GM23338 (cell line): ENCODE data around the gene AGTRAP. TPM values are rescaled to one million over a fixed set of nuclear protein-coding genes. Genes with fewer than 3 reads are reported as not detected.

Experiments
- ATAC-seq: fragments of 200-7000 bp; cut with Tn5 transposase; 3 replicates; pipeline ENCODE4 v1.9.1; 2020
- DNase-seq: peaks from one replicate; pipeline ENCODE4 v3.0.0-alpha.2; 2015; ENCODE audit warnings: low spot score
- H2AFZ ChIP-seq: fragments of 200-600 bp; sonication (generic); 2 replicates; pipeline ENCODE4 v1.8.0; 2016; ENCODE audit warnings: antibody characterized with exemption, mild to moderate bottlenecking, moderate library complexity
- H3F3A ChIP-seq: fragments of 200-600 bp; sonication (generic); replicated peaks from 2 replicates; pipeline ENCODE4 v1.8.0; 2017; ENCODE audit warnings: antibody characterized with exemption, mixed run types, low read depth
- H3K27ac ChIP-seq: fragments of 200-600 bp; sonication (generic); 2 replicates; pipeline ENCODE4 v1.6.1; 2016; ENCODE audit warnings: low read depth
- H3K27me3 ChIP-seq: fragments of 200-600 bp; sonication (generic); 2 replicates; pipeline ENCODE4 v1.8.0; 2016; ENCODE audit warnings: mild to moderate bottlenecking, mixed run types, moderate library complexity; ENCODE audit not compliant: insufficient read depth
- H3K36me3 ChIP-seq: fragments of 200-600 bp; sonication (generic); 2 replicates; pipeline ENCODE4 v1.8.0; 2016; ENCODE audit warnings: mild to moderate bottlenecking; ENCODE audit not compliant: insufficient read depth
- H3K4me1 ChIP-seq: fragments of 200-600 bp; sonication (generic); 2 replicates; pipeline ENCODE4 v1.8.0; 2016; ENCODE audit warnings: mild to moderate bottlenecking, moderate library complexity; ENCODE audit not compliant: insufficient read depth
- H3K4me2 ChIP-seq: fragments of 200-600 bp; sonication (generic); 2 replicates; pipeline ENCODE4 v1.7.1; 2017; ENCODE audit warnings: mixed run types
- H3K4me3 ChIP-seq: fragments of 200-600 bp; sonication (generic); 2 replicates; pipeline ENCODE4 v1.6.1; 2016; ENCODE audit warnings: mixed run types
- H3K79me2 ChIP-seq: fragments of 200-600 bp; sonication (generic); replicated peaks from 2 replicates; pipeline ENCODE4 v1.8.0; 2017; ENCODE audit warnings: mild to moderate bottlenecking; ENCODE audit not compliant: insufficient read depth
- H3K9me2 ChIP-seq: fragments of 200-600 bp; sonication (generic); 2 replicates; pipeline ENCODE4 v1.8.0; 2017; ENCODE audit not compliant: insufficient read depth
- H4K20me1 ChIP-seq: fragments of 200-600 bp; sonication (generic); replicated peaks from 2 replicates; pipeline ENCODE4 v1.8.0; 2017; ENCODE audit warnings: mild to moderate bottlenecking; ENCODE audit not compliant: insufficient read depth
- H3K27ac Mint-ChIP-seq: 2 replicates; pipeline ENCODE4 v1.8.0; 2020; ENCODE audit warnings: inconsistent platforms, mild to moderate bottlenecking, moderate library complexity, mixed read lengths
- H3K27me3 Mint-ChIP-seq: 3 replicates; pipeline ENCODE4 v1.8.0; 2022; ENCODE audit warnings: low read depth, mild to moderate bottlenecking, moderate library complexity, mixed read lengths, inconsistent platforms; ENCODE audit not compliant: insufficient read depth, poor library complexity
- H3K36me3 Mint-ChIP-seq: 3 replicates; pipeline ENCODE4 v1.8.0; 2021; ENCODE audit warnings: low read depth, mild to moderate bottlenecking, inconsistent platforms, moderate library complexity, mixed read lengths
- H3K4me1 Mint-ChIP-seq: 3 replicates; pipeline ENCODE4 v1.8.0; 2020; ENCODE audit warnings: mild to moderate bottlenecking, inconsistent platforms, mixed read lengths
- H3K4me3 Mint-ChIP-seq: 3 replicates; pipeline ENCODE4 v1.8.0; 2021; ENCODE audit warnings: moderate library complexity, mild to moderate bottlenecking, inconsistent platforms, mixed read lengths
- H3K9me3 Mint-ChIP-seq: 3 replicates; pipeline ENCODE4 v1.8.0; 2020; ENCODE audit warnings: moderate library complexity, mild to moderate bottlenecking, inconsistent platforms, mixed read lengths
- CREB1 ChIP-seq: fragments of 250-450 bp; sonication (Bioruptor Pico); IDR thresholded peaks from 2 replicates; pipeline ENCODE4 v1.5.0; 2020; ENCODE audit warnings: low read depth, mild to moderate bottlenecking, moderate library complexity
- CTCF ChIP-seq, 2 experiments: fragments of 200-600 bp in 1 of 2; sonication (generic) in 1 of 2; conservative IDR thresholded peaks; 2 replicates each; pipeline versions ENCODE4 v1.5.1 to v1.6.1; 2016 to 2017; ENCODE audit warnings: antibody characterized with exemption in 2 of 2, low read depth in 2 of 2, mild to moderate bottlenecking in 2 of 2, moderate library complexity in 1 of 2
- EZH2 ChIP-seq: fragments of 200-600 bp; sonication (generic); IDR thresholded peaks from one replicate; pipeline ENCODE4 v1.8.0; 2017; ENCODE audit warnings: antibody characterized with exemption, mild to moderate bottlenecking, low read depth; ENCODE audit not compliant: unreplicated experiment
- EZH2phosphoT487 ChIP-seq: fragments of 200-600 bp; sonication (generic); IDR thresholded peaks from one replicate; pipeline ENCODE4 v1.8.1; 2018; ENCODE audit warnings: antibody characterized with exemption; ENCODE audit not compliant: unreplicated experiment
- NANOG ChIP-seq: IDR thresholded peaks from 2 replicates; pipeline ENCODE4 v1.6.1; 2016; ENCODE audit warnings: antibody characterized with exemption, borderline replicate concordance
- POLR2AphosphoS5 ChIP-seq: IDR thresholded peaks from 2 replicates; pipeline ENCODE4 v1.6.1; 2016; ENCODE audit warnings: antibody characterized with exemption, low read depth
- ZNF331 ChIP-seq: fragments of 250-450 bp; sonication (Bioruptor Pico); IDR thresholded peaks from 2 replicates; pipeline ENCODE4 v1.5.0; 2020; ENCODE audit warnings: low read depth, mild to moderate bottlenecking, moderate library complexity
- ZNF462 ChIP-seq: fragments of 250-450 bp; sonication (Bioruptor Pico); IDR thresholded peaks from 2 replicates; pipeline ENCODE4 v1.5.0; 2020; ENCODE audit warnings: mild to moderate bottlenecking, moderate library complexity
- polyA plus RNA-seq: library from polyadenylated mRNA; unstranded; fragments of >200 nt; fragmentation: Nextera tagmentation; extraction: Ambion mirVana; gene quantifications from 2 replicates; pipeline ENCODE4 v1.2.1, GENCODE V29; 2016
- total RNA-seq: library from RNA; depleted of rRNA; stranded (reverse); fragments of >200 nt; shearing (Covaris generic); gene quantifications from 2 replicates; pipeline ENCODE4 v1.2.3, GENCODE V29; 2014

Gene AGTRAP
- total and polyA plus RNA-seq, 2 experiments from 2014 or later: 79.4 to 102 TPM

DNA sequence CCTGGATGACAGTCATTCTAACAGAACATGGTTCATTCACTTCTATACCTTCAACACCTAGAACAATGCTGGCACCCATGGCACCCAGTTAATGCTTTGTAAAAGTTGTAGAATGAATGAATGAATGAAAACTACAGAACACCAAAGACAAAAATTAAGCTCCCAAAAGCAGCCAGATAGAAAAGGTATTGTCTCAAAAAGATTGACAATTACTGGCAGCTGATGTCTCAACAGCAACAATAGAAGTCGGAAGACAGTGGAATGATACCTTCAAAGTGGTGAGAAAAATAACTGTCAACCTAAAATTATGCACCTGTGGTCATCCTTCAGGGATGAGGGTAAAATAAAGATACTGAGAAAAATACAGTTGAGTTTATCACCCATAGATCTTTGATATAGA, 21.1 kb downstream of the AGTRAP start (continued):
- TF ChIP-seq ZNF462 (CRISPR knock-in tag): no peak
- no peak for TF ChIP-seq EZH2
- TF ChIP-seq ZNF331: no peak
- no peak for TF ChIP-seq POLR2AphosphoS5

DNA sequence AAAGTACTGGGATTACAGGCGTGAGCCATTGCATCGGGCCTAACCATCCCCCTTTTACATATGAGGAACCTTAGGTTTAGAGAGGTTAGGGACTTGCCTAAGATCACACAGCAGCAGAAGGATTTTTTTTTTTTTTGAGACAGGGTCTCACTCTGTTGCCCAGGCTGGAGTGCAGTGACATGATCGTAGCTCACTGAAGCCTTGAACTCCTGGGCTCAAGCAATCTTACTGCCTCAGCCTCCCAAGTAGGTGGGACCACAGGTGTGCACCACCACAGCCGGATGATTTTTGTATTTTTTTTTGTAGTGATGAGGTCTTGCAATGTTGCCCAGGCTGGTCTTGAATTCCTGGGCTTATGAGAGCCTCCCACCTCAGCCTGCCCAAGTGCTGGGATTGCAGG, 23.9 kb downstream of the AGTRAP start:
- ATAC-seq: no peak
- Histone ChIP-seq H3K4me3 (no peak overlapping the region), H3F3A (peaks cover 5% of the 10 kb centered on the region; the same call in 1 of the 2 replicates), H3K27me3 (peaks cover 31% of the 10 kb centered on the region), H3K27ac (no peak overlapping the region), H3K4me1 (peaks cover 5% of the 10 kb centered on the region; the same call in 1 of the 2 replicates), H4K20me1 (no peaks in the 10 kb centered on the region), H3K79me2 (no peaks in the 10 kb centered on the region), H3K36me3 (no peaks in the 10 kb centered on the region), H3K4me2 (no peak overlapping the region), H2AFZ (no peak overlapping the region), H3K9me2 (no peaks in the 10 kb centered on the region)
- peaks cover 22% of the 10 kb centered on the region for H3K9me3 Mint-ChIP-seq
- no peak overlapping the region for H3K27ac Mint-ChIP-seq
- no peaks in the 10 kb centered on the region; the same call in 2 of the 3 replicates for H3K36me3 Mint-ChIP-seq
- no peak overlapping the region for H3K4me3 Mint-ChIP-seq
- H3K27me3 Mint-ChIP-seq: peaks cover 41% of the 10 kb centered on the region
- no peak for DNase-seq
- peaks cover 14% of the 10 kb centered on the region for H3K4me1 Mint-ChIP-seq
- TF ChIP-seq CTCF (conservative IDR thresholded peaks at IDR 0.05; ENCODE audit: low read depth in 2 of 2) (no peak), CREB1 (CRISPR knock-in tag) (no peak), ZNF462 (CRISPR knock-in tag) (no peak), EZH2 (no peak), EZH2phosphoT487 (no peak), NANOG (no peak), POLR2AphosphoS5 (no peak)
